Thyroid gland (tissue), 4 donors: ENCODE measurements around the gene DDX17. TPM values are rescaled to one million over a fixed set of nuclear protein-coding genes. Genes with fewer than 3 reads are reported as not detected.

ENCODE experiments used
- DNase-seq, 2 donors: peaks; one replicate each; pipeline ENCODE4 v3.0.0-alpha.2; 2019
- H3K27ac ChIP-seq, 3 donors: fragments of 200-600 bp; sonication (generic); 1 replicate in 2 of 3; 2 replicates in 1 of 3; pipeline ENCODE4 v1.5.1; 2016 to 2019; ENCODE audit warnings: mild to moderate bottlenecking in 1 of 3, moderate library complexity in 1 of 3
- H3K27me3 ChIP-seq: fragments of 200-600 bp; sonication (generic); one replicate; pipeline ENCODE4 v1.5.1; 2019
- H3K36me3 ChIP-seq, 2 donors: fragments of 200-600 bp; sonication (generic); one replicate each; pipeline ENCODE4 v1.5.1; 2016 to 2019
- H3K4me1 ChIP-seq, 2 donors: fragments of 200-600 bp; sonication (generic); one replicate each; pipeline ENCODE4 v1.5.1; 2017 to 2019
- H3K4me3 ChIP-seq, 3 donors: fragments of 200-600 bp; sonication (generic); replicated peaks in 1 of 3; 1 replicate in 2 of 3; 2 replicates in 1 of 3; pipeline ENCODE4 v1.5.1; 2016; ENCODE audit warnings: mild to moderate bottlenecking in 1 of 3
- H3K9me3 ChIP-seq: fragments of 200-600 bp; sonication (generic); one replicate; pipeline ENCODE4 v1.5.1; 2017
- POLR2A ChIP-seq, 2 donors: fragments of 450-650 bp; IDR thresholded peaks; one replicate each; pipeline ENCODE4 v1.6.1; 2017; ENCODE audit warnings: antibody characterized with exemption in 2 of 2, mild to moderate bottlenecking in 2 of 2, moderate library complexity in 1 of 2
- WGBS, 2 donors: methylation state at CpG; one replicate each; pipeline ENCODE4 v1.1.5; 2017; 5-methylcytosine and 5-hydroxymethylcytosine counted together
- intact Hi-C: fragments of 100-400 bp; cut with DNase I; formaldehyde crosslinking; loops from one replicate; pipeline ENCODE4 v1.15.1; 2023
- total RNA-seq, 4 donors: library from RNA; depleted of rRNA; stranded (reverse); fragments of >200 nt; gene quantifications; one replicate each; pipeline ENCODE4 v1.2.3, GENCODE V29; 2016
- TF ChIP-seq, protein P1 (sequence below), 6 experiments: fragments of 200-600 bp in 3 of 6; fragments of 450-650 bp in 3 of 6; sonication (generic) in 3 of 6; IDR thresholded peaks; one replicate each; pipeline ENCODE4 v1.5.1; 2016 to 2019; ENCODE audit warnings: antibody characterized with exemption in 6 of 6, mild to moderate bottlenecking in 2 of 6, inconsistent platforms in 1 of 6, moderate library complexity in 1 of 6

Gene DDX17
- total RNA-seq, 4 donors from 2014 or later: 594 to 1,014 (median 833) TPM

DNA sequence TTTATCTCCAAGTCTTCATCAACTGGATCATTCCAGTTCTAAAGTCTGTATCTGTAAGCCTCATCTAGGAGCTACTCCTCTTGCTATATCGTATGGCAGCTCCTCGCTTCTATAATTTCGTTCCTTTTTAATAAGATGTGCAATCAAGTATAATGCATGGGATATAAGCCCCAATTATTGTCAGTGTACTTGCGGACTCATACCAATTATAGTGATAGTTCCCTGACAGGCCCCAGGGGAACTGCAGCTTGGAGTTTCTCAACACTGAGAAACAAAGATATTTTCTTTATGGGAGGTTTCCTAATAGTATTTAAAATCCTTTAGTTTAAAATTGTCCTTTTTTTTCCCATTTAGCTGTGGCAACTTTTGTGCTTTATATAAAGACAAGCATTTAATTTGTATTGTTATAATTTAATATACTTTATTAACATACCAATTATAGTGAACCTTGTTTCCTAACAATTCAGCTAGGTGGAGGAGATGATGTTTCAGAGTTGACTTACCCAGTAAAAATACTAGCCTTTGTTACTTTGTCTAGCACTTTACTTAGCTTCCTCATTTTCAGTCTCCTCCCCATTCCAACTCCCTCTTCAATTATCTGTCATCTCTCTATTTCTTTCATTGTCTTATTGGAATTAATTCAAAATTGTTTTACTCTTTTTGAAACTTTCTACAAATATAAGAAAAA lies 25.3 kb upstream of the DDX17 start:
- no peaks in the 10 kb centered on the region for H3K9me3 ChIP-seq
- 93 to 98% methylated on average over 4 of the region's 4 CpGs for WGBS, 2 donors

DNA sequence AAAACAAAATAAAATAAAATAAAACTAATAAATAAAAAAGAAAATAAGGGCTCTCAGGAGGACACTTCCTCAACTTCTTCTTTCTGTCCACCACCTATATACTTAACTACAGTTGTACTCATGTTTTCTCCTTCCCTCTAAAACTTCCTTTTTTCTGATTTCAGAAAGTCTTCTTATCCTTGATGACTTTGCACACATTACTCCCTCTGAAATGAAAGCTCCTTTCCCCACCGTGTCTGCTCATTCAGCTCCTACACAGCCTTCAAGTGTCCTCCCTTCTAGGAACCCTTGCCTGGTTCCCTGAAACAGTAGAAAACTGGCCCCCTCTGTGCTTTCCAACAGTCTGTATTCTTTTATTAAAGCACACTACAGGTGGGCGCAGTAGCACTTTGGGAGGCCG lies 18.3 kb upstream of the DDX17 start:
- Histone ChIP-seq H3K9me3 (no peaks in the 10 kb centered on the region), H3K36me3 (no peaks in the 10 kb centered on the region), H3K27me3 (no peaks in the 10 kb centered on the region), H3K4me1 (no peaks in the 10 kb centered on the region), H3K4me3 (no peak overlapping the region), H3K27ac (no peak overlapping the region)
- intact Hi-C loops: no loop called here
- DNase-seq: no peak
- TF ChIP-seq POLR2A (IDR thresholded peaks at IDR 0.05): no peak
- TF ChIP-seq, protein P1, sequence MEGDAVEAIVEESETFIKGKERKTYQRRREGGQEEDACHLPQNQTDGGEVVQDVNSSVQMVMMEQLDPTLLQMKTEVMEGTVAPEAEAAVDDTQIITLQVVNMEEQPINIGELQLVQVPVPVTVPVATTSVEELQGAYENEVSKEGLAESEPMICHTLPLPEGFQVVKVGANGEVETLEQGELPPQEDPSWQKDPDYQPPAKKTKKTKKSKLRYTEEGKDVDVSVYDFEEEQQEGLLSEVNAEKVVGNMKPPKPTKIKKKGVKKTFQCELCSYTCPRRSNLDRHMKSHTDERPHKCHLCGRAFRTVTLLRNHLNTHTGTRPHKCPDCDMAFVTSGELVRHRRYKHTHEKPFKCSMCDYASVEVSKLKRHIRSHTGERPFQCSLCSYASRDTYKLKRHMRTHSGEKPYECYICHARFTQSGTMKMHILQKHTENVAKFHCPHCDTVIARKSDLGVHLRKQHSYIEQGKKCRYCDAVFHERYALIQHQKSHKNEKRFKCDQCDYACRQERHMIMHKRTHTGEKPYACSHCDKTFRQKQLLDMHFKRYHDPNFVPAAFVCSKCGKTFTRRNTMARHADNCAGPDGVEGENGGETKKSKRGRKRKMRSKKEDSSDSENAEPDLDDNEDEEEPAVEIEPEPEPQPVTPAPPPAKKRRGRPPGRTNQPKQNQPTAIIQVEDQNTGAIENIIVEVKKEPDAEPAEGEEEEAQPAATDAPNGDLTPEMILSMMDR (IDR thresholded peaks at IDR 0.05): no peak
- WGBS, 2 donors: 83 to 85% methylated on average over 3 of the region's 3 CpGs

More for the DNA sequence above, 25.3 kb upstream of the DDX17 start:
- Histone ChIP-seq H3K27me3 (no peaks in the 10 kb centered on the region), H3K4me1 (no peaks in the 10 kb centered on the region), H3K4me3 (no peak overlapping the region), H3K36me3 (no peaks in the 10 kb centered on the region), H3K27ac (no peak overlapping the region)
- no peak for TF ChIP-seq POLR2A (IDR thresholded peaks at IDR 0.05)
- TF ChIP-seq, protein P1 (IDR thresholded peaks at IDR 0.05): no peak
- DNase-seq: no peak
- intact Hi-C loops: no loop called here

DNA sequence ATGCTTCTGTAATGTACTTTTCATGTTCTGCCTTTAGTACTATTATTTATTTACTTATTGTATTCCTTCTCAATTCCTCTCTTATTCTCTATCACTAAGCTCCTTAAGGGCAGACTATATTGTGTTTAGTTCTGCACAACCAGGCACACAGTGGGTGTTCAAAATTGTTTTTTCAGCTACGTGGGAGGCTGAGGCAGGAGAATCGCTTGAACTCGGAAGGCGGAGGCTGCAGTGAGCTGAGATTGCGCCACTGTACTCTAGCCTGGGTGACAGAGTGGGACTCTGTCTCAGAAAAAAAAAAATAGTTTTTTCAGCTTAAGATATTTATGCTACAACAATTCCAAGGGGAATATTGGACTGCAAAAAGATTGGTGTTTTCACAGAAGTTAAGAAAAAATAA lies 17.4 kb upstream of the DDX17 start:
- intact Hi-C loops: no loop called here
- DNase-seq: no peak
- TF ChIP-seq, protein P1 (IDR thresholded peaks at IDR 0.05): no peak
- TF ChIP-seq POLR2A (IDR thresholded peaks at IDR 0.05): no peak
- no peak overlapping the region for H3K4me3 ChIP-seq
- no peaks in the 10 kb centered on the region for H3K9me3 ChIP-seq
- H3K27me3 ChIP-seq: no peaks in the 10 kb centered on the region
- H3K4me1 ChIP-seq: no peaks in the 10 kb centered on the region
- no peaks in the 10 kb centered on the region for H3K36me3 ChIP-seq
- no peak overlapping the region for H3K27ac ChIP-seq
- 92 to 97% methylated on average over 5 of the region's 5 CpGs for WGBS, 2 donors

DNA sequence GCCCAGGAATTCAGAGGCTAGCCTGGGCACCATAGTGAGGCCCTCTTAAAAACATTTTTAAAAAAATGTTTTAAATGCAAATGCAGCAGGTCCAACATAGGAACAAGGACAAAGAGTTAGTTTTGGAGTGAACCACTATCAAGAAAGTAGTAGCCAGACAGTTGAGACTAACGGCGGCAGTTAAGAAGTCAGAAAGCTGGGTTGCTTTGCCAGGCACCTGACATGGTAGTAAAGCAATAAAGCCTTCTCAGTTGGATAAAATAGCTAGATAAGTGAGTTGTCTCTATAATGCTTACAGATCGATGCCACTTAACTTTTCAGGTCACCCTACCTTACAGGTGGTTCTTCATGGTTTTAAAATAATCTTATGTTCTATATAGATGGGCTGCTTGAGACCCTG lies 16.9 kb upstream of the DDX17 start:
- Histone ChIP-seq H3K4me3 (no peak overlapping the region), H3K27ac (no peak overlapping the region), H3K9me3 (no peaks in the 10 kb centered on the region), H3K4me1 (no peaks in the 10 kb centered on the region), H3K36me3 (no peaks in the 10 kb centered on the region), H3K27me3 (no peaks in the 10 kb centered on the region)
- WGBS, 2 donors: 94% methylated on average over 3 of the region's 3 CpGs
- DNase-seq: no peak
- TF ChIP-seq, protein P1 (IDR thresholded peaks at IDR 0.05): no peak
- intact Hi-C loops: no loop called here

DNA sequence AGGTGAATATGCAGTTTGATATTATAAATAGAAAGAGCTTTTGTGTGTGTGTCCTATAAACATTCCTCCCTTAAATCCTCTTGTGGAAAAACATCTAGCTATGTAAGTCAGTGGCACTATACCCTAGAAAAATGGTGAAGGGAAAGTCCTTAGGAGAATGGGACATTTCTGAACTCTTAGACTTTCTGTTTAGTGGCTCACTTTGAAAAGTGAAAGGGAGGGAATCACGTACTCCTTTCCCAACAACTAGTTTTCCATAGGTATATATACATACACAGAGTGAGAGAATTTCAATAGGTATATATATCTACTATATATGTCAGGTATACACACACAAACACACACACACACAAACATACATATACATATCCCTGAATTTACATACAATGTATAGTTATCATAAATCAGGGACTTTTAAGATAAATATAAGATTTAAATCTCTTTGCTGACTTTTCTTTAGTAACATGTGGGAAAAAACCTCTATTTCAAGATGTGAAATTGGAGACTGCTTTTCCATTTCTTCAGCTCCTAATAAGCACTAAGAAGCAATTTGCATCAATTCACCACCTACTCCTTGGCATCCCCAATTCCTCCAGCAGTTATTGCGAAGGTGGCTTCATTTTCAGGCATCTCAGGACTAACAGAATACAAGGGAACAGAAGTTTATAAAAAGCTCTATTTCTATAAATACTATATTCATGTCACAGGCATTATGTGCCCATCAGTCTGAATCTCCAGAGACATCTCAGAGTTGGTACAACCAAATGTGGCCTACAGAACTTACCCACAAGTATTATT lies 13.5 kb upstream of the DDX17 start:
- no peaks in the 10 kb centered on the region for H3K27me3 ChIP-seq
- H3K36me3 ChIP-seq: no peaks in the 10 kb centered on the region
- H3K9me3 ChIP-seq: no peaks in the 10 kb centered on the region
- TF ChIP-seq POLR2A (IDR thresholded peaks at IDR 0.05): no peak
- TF ChIP-seq, protein P1 (IDR thresholded peaks at IDR 0.05): no peak
- no peaks in the 10 kb centered on the region for H3K4me1 ChIP-seq
- DNase-seq: no peak
- no peak overlapping the region for H3K4me3 ChIP-seq
- intact Hi-C loops: no loop called here
- WGBS, 2 donors: 94 to 97% methylated on average over 2 of the region's 2 CpGs
- H3K27ac ChIP-seq: no peak overlapping the region
